HL-60 (cell line): ENCODE data around the gene C19orf44.

ENCODE experiments used
- DNase-seq, 2 experiments: peaks; one replicate each; pipeline ENCODE4 v3.0.0-alpha.2; 2010 to 2020; ENCODE audit warnings: low read depth in 1 of 2, low spot score in 1 of 2
- H3K27ac ChIP-seq: fragments of 250-450 bp; sonication (Bioruptor Pico); replicated peaks from 2 replicates; pipeline ENCODE4 v1.5.1; 2020; ENCODE audit warnings: mild to moderate bottlenecking, moderate library complexity
- H3K27me3 ChIP-seq: fragments of 250-450 bp; sonication (Bioruptor Pico); 2 replicates; pipeline ENCODE4 v1.5.1; 2021; ENCODE audit warnings: mild to moderate bottlenecking, moderate library complexity; ENCODE audit not compliant: insufficient read depth, poor library complexity, severe bottlenecking
- H3K4me3 ChIP-seq: replicated peaks from 2 replicates; pipeline ENCODE4 v1.5.1; 2011; ENCODE audit warnings: mild to moderate bottlenecking, control low read depth, low read length; ENCODE audit not compliant: insufficient read depth
- GABPA ChIP-seq: IDR thresholded peaks from 2 replicates; pipeline ENCODE4 v1.6.1; 2012; ENCODE audit warnings: low read depth
- POLR2AphosphoS5 ChIP-seq: IDR thresholded peaks from 2 replicates; pipeline ENCODE4 v1.6.1; 2012; ENCODE audit warnings: low read depth
- SPI1 ChIP-seq: IDR thresholded peaks from 2 replicates; pipeline ENCODE4 v1.6.1; 2012; ENCODE audit warnings: low read depth, mild to moderate bottlenecking, borderline replicate concordance
- TF ChIP-seq, protein P1 (sequence below): IDR thresholded peaks from one replicate; pipeline ENCODE4 v1.5.1; 2011; ENCODE audit warnings: low read length, control low read depth, inconsistent platforms; ENCODE audit not compliant: insufficient read depth
- TF ChIP-seq, protein P2 (sequence below): IDR thresholded peaks from 2 replicates; pipeline ENCODE4 v1.6.1; 2012; ENCODE audit warnings: low read depth; ENCODE audit not compliant: insufficient replicate concordance

Gene C19orf44

DNA sequence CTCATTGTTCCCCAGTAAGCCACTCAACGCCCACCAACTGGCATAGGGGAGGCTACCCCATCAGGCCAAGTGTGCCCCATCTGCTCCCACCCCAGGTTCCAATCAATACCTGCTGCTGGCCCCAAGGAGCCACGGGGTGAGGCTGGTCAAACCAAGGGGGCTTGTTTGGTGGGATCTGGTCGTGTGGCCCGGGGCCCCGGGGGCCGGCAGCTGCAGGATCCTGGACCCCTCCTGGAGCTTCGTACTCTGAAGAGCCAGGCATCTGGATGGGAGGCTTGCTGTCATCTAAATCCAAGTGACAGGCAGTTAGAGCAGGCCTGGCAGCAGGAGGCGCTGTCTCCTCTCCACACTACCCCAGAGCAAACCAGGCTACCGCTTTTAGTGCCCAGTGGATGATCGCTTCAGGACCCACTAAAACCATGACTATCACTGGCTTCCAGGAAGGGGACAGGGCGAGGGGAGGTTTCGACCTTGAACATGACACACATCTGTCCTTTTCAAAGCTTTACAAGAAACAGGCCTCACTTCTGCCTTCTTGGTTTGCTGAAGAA, 31.9 kb downstream of the C19orf44 start:
- peak in 1 of 2 experiments; percentile 30 for DNase-seq
- Histone ChIP-seq H3K27ac (no peak overlapping the region), H3K4me3 (no peak overlapping the region), H3K27me3 (no peaks in the 10 kb centered on the region)
- TF ChIP-seq POLR2AphosphoS5 (peak; percentile 39; the same call in 1 of the 2 replicates), SPI1 (no peak), GABPA (no peak)
- TF ChIP-seq, protein P1, sequence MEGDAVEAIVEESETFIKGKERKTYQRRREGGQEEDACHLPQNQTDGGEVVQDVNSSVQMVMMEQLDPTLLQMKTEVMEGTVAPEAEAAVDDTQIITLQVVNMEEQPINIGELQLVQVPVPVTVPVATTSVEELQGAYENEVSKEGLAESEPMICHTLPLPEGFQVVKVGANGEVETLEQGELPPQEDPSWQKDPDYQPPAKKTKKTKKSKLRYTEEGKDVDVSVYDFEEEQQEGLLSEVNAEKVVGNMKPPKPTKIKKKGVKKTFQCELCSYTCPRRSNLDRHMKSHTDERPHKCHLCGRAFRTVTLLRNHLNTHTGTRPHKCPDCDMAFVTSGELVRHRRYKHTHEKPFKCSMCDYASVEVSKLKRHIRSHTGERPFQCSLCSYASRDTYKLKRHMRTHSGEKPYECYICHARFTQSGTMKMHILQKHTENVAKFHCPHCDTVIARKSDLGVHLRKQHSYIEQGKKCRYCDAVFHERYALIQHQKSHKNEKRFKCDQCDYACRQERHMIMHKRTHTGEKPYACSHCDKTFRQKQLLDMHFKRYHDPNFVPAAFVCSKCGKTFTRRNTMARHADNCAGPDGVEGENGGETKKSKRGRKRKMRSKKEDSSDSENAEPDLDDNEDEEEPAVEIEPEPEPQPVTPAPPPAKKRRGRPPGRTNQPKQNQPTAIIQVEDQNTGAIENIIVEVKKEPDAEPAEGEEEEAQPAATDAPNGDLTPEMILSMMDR: peak; percentile 55
- TF ChIP-seq, protein P2, sequence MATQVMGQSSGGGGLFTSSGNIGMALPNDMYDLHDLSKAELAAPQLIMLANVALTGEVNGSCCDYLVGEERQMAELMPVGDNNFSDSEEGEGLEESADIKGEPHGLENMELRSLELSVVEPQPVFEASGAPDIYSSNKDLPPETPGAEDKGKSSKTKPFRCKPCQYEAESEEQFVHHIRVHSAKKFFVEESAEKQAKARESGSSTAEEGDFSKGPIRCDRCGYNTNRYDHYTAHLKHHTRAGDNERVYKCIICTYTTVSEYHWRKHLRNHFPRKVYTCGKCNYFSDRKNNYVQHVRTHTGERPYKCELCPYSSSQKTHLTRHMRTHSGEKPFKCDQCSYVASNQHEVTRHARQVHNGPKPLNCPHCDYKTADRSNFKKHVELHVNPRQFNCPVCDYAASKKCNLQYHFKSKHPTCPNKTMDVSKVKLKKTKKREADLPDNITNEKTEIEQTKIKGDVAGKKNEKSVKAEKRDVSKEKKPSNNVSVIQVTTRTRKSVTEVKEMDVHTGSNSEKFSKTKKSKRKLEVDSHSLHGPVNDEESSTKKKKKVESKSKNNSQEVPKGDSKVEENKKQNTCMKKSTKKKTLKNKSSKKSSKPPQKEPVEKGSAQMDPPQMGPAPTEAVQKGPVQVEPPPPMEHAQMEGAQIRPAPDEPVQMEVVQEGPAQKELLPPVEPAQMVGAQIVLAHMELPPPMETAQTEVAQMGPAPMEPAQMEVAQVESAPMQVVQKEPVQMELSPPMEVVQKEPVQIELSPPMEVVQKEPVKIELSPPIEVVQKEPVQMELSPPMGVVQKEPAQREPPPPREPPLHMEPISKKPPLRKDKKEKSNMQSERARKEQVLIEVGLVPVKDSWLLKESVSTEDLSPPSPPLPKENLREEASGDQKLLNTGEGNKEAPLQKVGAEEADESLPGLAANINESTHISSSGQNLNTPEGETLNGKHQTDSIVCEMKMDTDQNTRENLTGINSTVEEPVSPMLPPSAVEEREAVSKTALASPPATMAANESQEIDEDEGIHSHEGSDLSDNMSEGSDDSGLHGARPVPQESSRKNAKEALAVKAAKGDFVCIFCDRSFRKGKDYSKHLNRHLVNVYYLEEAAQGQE: no peak

DNA sequence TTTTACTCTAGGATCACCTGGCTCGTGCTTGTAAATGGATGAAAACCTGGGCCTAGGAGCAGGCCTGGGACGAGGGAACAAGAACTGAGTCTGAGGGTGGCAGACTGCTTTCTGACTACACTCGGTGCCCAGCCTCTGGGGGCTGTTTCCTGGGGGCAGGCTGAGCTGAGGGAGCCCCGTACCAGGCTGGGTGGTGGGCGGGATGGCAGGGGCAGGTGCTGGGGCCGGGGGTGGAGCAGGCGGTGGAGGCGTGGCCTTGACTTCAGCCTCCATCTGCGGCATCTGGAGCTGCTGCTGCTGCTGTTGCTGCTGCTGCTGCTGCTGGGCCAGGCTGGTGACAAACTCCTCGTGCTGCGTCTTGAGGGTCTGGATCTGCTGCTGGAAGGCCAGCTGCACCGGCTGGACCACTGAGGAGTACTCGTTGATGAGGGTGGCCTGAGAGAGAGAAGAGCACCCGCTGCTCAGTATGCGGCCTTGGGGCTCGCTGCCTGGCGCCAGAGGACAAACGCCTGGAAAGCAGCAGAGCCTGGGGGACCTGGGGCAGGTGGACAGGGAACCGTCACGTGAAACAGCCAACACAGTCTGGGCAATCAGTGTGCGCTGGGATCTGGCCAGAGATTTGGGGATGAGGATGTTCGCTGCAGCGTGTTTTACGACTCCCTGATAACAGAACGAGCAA, 33.4 kb downstream of the C19orf44 start:
- TF ChIP-seq POLR2AphosphoS5: 0 out of 2 replicates have a peak, but pooled peaks have one; percentile 20
- TF ChIP-seq, protein P2: no peak
- Histone ChIP-seq H3K27ac (no peak overlapping the region), H3K4me3 (no peak overlapping the region), H3K27me3 (no peaks in the 10 kb centered on the region)
- no peak for DNase-seq

DNA sequence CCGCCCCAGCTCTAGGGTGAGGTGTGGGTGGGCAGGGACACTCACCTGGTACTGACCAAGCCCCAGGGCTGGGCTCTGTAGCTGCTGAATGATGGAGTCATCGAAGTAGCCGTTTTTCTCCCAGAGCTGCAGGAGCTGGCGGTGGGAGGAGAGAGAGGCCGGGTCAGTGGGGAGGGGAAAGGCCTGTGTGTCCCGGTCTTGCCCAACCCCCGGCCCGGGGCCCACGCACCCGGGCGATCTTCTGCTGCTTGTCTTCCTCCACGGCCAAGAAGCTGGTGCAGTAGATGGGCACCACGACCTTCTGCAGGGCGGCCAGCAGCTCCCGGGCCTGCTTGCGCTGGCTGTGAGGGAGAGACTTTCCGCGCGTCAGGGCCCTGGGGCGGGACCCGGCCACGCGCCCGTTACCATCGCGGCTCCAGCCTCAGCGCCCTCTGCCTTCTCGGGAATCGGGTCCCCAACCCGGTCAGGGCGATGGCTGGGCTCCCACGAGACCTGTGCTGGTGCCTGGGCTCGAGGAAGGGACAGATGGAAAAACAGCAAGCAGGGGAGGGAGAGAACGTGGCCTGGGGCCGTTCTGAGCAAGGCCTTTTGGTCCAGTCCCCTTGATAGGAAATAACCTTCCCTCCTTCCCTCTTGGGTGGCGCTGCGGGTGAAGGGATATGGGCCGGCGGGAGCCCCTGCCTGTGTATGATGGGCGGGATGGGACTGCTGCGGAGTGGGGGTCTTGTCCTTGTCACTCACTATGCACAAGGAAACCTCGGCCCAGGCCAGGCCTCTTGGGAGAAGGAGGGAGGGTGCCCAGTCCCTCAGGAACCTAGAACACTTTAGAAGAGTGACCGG, 34.6 kb downstream of the C19orf44 start:
- TF ChIP-seq, protein P1: no peak
- TF ChIP-seq, protein P2: no peak
- TF ChIP-seq POLR2AphosphoS5: no peak
- no peak for TF ChIP-seq SPI1
- no peak for TF ChIP-seq GABPA
- DNase-seq: no peak
- H3K27ac ChIP-seq: no peak overlapping the region
- H3K4me3 ChIP-seq: no peak overlapping the region
- H3K27me3 ChIP-seq: no peaks in the 10 kb centered on the region
